Left hindlimb (tissue), 1 donor: ENCODE measurements around the gene USP37.

Experiments used
- DNase-seq: peaks from one replicate; pipeline ENCODE4 v3.0.0-alpha.2; 2018

USP37 gene

DNA sequence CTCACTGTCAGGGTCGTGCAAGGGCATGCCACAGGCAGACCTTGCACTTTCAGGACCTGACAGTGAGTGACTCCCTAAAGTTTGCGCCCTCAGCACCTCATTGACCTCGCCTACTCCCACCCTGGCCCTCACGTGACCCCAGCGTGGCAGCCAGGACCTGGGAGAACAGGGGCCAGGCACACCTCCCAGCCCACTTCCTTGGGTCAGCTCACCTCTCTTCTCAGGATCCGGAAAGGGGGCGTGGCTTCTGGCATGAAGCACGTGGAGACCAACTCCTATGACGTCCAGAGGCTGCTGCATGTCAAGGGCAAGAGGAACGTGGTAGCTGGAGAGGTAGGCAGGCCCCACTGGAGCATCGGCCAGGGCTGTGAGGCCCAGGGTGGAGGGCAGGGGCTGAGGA, 140.4 kb downstream of the USP37 start:
- no peak for DNase-seq

DNA sequence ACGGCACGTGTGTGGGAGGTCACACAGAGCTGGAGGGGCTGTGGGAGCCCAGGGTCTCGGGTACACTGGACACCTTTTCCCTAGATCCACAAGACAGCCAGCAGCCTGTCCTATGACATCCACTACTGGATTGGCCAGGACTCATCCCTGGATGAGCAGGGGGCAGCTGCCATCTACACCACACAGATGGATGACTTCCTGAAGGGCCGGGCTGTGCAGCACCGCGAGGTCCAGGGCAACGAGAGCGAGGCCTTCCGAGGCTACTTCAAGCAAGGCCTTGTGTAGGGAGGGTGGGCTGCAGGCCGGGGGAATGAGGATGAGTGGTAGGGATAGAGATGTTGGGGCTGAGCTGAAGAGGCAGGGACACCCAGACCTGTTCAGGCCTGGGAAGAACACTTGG, 142.6 kb downstream of the USP37 start:
- no peak for DNase-seq

DNA sequence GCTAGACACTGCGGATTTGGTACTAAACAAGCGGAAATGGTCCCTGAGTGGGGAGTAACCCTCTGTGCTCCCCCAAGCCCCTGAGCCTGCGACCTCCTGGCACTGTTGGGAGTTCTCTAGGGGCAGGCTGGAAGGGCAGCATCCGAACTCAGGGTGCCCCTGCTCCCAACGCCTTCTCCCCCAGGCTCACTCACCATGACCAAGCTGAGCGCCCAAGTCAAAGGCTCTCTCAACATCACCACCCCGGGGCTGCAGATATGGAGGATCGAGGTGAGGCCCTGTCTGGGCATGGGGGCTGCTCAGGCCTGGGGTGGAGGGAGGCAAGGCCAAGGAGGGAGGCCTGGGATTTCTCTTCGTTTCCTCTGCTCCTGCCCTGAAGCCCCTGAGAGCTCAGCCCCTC, 144.6 kb downstream of the USP37 start:
- DNase-seq, result peak; percentile 25

DNA sequence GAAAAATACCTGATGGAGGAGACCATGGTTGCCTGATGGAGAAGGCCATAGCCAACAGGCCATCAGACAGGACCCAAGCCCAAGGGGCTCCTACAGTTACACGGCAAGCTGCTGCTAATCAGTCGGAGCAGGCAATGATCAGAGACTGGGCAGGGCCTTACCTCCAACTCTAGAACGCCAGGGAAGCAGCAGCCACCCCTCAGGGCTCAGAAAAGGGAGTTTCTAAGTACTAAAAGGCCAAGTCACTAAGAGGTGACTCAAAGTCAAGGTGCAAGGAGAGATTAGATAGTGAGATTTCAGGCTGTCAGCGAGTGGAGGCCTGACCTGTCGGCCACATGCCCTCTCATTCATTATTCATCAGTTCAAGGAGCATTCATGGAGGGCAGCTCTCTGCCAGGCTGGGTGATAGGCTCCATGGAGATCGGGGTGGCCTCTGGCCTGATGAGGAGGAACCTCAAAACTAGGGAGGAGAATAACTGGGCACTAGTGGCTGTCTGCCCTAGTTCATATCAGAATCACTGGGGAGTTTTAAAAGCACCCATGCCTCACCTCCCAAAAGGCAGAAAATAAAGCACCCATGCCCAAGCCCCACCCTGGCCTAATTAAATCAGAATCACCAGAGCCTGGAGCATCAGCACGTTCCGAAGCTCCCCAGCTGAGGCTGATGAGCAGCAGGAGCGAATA, 145.6 kb downstream of the USP37 start:
- DNase-seq, result peak; percentile 20

DNA sequence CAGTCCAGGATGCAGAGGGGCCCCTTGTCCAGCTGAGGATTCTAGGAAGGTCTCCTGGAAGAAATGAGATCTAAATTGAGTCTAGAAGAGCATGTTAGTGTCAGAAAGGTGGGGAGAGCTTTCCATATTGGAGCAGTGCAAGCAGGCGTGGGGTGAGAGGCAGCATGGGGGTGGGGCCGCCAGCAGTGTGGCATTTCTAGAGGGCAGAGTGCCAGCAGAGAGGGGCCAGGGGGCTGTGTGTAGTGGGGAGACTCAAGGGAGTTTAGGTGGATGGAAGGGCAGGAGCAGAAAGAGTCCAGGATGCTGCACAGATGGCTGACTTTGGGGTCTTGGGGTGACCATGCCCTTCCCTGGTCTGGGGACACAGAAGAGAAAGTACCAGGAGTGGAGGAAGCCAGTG, 147.1 kb downstream of the USP37 start:
- DNase-seq, result peak; percentile 19

DNA sequence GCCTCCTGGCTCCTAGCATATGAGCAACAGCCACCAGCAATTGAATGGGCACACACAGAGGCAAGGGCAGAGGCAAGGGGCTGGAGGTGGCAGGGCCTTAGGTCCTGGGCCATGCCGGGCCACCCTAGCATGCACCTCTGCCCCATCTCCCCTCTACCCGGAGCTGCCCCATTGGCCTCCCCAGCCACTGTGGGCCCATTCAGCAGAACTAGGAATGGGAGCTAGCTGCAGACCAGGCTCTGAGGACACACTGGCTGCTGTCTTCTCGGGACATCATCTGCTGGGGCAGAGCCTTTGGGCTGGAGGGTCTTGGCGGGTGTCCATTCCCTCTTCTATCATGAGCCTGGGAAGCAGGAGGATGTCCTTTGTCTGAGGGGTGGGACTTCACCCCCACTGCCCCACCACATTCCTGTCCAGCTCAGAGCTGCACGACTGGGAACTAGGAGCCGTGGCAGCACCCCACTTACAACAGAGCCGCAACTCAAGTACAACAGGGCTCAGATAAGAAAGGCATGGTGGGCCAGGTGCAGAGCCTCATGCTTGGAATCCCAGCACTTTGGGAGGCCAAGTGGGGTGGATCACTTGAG, 148.4 kb downstream of the USP37 start:
- DNase-seq, result no peak

DNA sequence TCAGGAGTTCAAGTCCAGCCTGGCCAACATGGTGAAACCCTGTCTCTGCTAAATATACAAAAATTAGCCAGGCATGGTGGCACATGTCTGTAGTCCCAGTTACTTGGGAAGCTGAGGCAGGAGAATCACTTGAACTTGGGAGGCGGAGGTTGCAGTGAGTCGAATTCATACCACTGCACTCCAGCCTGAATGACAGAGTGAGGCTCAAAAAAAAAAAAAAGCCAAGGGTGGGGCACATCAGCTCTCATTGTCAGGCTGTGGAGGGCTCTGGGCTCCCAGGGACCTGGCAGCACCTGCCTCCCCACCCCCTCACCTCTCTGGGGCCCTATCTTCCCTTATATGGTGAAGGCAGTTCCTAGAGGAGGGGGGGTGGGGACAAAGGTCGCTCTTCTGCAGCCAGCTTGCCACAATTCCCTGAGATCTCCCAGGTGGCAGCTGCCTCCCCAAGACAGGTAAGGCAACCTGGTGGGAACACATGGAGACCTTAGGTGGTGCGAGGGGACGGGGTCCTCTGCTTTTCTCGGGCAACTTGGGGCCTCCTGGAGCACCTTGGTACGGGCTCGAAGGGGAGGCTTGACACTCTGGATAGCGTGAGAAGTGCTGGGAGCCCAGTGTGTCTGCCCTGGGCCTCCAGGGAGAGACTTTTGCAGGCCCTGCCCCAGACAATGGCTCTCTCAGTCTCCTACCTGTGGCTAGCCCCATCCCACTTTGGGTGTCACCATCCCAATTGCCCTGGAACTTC, 149.3 kb downstream of the USP37 start, which contains the start of gene VIL1:
Gene VIL1, plus strand, starts transcription at position 407 of the 742 bp plus-strand sequence. CDS start 4,656 bp downstream, outside the sequence.
- no peak for DNase-seq

DNA sequence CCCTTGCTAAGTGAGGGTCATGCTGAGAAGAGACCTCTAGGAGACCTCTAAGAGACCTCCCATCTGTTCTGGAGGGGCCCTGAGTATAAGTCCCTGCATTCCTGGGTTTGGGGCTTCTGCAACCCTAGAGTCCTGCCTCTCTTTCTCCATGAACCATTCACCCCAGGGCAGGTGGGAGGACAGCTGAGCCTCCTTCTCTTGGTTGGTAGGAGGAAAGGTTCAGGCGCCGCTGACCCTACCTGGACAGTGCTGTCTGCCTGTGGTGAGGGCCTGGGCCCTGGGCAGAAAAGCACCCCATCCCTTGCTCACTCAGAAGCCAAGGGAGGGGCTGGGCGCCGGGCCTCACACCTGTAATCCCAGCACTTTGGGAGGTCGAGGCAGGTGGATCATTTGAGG, 149.8 kb downstream of the USP37 start:
- DNase-seq, result no peak

DNA sequence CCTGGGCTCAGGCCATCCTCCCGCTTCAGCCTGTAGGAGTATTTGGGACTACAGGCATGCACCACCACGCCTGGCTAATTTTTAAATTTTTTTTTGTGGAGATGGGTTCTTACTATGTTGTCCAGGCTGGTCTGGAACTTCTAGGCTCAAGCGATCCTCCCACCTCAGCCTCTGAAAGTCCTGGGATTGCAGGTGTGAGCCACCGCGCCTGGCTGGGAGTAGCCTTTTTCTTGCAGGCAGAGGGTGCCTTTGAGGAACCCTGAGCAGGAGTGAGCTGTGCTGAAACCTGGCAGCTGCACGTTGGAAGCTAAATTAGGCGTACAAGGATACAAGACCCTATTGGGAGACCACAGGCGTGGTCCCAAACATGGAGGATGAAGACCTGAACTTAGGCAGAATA, 160.4 kb downstream of the USP37 start:
- no peak for DNase-seq

DNA sequence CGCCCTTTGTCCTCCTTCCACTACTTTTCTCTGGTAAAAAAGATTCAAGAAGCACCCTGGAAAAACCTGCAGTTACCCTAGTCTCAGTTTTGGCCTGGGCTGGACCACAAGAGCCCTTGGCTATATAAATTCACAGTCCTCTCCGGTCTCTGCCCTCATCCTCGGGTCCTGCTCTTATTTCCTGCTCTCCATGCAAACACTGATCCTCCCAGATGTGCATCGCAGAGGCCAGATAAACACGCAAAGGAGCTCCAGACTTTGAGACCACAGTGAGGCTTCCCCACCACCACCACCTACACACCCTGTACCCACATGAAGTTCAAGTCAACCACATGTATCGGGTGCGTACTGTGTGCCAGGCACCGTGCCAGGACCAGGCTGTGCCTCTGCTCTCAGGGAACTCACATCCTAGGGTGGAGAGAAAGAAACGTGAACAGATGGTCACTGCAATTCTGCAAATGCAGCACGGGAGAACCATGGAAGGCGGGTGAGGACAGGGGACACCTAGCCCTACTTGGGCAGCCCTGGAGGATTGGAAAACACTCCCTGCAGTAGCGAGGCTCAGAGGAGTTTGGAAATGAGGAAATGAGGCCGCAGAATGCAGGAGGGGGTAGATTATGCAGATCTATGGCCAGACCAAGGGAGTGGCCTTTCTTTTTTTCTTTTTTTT, 161.1 kb downstream of the USP37 start:
- peak; percentile 80 for DNase-seq

DNA sequence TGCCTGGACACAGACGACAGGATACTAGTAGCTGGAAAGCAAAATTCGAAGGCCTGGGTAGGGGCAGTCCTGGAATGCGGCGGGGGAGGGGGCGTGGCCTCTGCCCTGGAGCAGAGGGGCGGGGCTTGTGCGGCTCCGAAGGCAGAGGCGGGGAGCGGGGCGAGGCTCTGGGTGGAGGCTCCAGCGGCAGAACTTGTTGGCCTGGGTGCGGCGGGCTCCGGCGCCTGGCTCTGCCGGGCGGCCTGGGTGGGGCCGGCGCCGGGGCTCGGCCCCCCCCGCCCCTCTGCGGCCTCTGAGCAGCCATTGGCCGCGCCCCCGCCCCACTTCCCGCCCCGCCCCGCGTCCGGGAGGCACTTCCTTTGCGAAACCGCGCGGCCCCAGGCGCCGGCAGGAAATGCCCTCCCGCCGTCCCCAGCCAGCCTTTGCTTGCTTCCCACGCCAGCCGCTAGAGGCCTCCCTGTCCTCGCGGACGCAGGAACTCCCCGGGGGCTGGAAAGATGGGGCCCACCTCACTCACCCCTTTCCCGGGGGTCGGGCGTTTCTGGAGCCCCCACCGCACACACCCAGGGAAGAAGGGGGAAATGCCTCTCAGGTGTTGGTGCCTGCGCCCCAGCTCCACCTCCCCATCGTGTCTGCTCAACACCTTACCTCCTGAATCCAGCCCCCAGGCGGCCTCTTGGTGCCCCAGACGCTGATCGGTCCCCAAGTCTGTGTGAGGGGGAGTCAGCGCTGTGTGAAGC, 161.8 kb downstream of the USP37 start:
- DNase-seq, result peak; percentile 98

DNA sequence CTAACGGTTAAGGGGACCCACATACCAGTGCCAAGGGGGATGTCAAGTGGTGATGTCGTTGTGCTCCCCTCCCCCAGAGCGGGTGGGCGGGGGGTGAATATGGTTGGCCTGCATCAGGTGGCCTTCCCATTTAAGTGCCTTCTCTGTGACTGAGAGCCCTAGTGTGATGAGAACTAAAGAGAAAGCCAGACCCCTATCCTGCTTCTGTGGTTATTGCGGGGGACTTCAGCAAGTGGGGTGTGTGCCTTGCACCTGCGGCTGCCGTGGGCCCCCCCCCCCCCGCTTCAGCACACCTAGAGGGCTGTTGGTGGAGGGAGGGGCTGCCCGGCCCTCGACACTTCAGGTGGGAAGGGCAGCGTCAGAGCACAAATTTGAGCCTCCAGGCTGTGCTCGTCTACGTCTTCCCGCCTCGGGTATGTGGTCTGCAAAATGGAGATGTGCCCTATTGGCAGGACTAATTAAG, 162.4 kb downstream of the USP37 start:
- no peak for DNase-seq

DNA sequence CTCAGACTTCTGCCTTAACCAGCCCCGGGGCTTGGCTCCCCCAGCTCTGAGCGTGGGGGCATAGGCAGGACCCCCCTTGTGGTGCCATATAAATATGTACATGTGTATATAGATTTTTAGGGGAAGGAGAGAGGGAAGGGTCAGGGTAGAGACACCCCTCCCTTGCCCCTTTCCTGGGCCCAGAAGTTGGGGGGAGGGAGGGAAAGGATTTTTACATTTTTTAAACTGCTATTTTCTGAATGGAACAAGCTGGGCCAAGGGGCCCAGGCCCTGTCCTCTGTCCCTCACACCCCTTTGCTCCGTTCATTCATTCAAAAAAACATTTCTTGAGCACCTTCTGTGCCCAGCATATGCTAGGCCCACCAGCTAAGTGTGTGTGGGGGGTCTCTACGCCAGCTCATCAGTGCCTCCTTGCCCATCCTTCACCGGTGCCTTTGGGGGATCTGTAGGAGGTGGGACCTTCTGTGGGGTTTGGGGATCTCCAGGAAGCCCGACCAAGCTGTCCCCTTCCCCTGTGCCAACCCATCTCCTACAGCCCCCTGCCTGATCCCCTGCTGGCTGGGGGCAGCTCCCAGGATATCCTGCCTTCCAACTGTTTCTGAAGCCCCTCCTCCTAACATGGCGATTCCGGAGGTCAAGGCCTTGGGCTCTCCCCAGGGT, 162.9 kb downstream of the USP37 start:
- DNase-seq, result peak; percentile 43

DNA sequence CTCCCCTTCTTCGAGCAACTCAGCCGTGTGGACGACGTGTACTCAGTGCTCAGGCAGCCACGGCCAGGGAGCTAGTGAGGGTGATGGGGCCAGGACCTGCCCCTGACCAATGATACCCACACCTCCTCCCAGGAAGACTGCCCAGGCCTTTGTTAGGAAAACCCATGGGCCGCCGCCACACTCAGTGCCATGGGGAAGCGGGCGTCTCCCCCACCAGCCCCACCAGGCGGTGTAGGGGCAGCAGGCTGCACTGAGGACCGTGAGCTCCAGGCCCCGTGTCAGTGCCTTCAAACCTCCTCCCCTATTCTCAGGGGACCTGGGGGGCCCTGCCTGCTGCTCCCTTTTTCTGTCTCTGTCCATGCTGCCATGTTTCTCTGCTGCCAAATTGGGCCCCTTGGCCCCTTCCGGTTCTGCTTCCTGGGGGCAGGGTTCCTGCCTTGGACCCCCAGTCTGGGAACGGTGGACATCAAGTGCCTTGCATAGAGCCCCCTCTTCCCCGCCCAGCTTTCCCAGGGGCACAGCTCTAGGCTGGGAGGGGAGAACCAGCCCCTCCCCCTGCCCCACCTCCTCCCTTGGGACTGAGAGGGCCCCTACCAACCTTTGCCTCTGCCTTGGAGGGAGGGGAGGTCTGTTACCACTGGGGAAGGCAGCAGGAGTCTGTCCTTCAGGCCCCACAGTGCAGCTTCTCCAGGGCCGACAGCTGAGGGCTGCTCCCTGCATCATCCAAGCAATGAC, 163.6 kb downstream of the USP37 start:
- DNase-seq, result peak; percentile 64

DNA sequence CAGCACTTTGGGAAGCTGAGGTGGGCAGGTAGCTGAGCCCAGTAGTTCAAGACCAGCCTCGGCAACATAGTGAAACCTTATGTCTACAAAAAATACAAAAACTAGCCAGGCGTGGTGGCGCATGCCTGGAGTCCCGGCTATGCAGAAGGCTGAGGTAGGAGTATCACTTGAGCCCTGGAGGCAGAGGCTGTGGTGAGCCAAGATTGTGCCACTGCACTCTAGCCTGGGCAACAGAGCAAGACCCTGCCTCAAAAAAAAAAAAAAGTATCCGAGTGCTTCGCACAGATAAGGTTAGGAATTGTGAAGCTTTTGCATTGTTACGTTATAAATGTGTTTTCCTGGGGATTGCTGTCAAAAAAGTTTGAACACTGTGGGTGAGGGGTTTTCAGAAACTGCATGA, 164.3 kb downstream of the USP37 start:
- DNase-seq, result no peak

DNA sequence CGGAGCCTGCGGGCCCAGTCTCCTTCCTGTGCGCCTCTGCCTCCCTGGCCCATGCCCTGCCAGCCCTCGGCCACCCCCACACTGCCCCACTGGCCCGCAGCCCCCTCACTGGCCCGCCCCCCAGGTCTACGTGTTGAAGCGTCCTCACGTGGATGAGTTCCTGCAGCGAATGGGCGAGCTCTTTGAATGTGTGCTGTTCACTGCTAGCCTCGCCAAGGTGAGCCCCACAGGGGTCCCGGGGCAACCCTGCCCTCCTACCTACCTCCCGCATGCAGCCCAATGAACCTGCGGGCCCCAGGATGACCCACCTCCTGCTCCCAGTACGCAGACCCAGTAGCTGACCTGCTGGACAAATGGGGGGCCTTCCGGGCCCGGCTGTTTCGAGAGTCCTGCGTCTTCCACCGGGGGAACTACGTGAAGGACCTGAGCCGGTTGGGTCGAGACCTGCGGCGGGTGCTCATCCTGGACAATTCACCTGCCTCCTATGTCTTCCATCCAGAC, 165.2 kb downstream of the USP37 start:
- no peak for DNase-seq

DNA sequence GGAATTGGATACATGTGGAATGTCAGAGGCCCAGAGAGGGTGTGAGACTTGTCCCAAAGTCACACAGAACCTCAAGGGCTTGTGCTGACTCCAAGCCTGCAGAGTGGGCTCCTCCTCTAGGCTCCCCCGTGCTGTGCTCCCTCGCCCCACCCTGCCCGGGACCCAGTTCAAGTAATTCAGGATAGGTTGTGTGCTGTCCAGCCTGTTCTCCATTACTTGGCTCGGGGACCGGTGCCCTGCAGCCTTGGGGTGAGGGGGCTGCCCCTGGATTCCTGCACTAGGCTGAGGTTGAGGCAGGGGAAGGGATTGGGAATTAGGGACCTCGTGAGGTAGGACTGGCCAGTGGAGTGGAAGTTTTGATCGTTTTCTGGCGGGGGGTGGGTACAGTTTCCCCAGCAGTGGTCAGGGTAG, 165.7 kb downstream of the USP37 start:
- DNase-seq, result no peak

DNA sequence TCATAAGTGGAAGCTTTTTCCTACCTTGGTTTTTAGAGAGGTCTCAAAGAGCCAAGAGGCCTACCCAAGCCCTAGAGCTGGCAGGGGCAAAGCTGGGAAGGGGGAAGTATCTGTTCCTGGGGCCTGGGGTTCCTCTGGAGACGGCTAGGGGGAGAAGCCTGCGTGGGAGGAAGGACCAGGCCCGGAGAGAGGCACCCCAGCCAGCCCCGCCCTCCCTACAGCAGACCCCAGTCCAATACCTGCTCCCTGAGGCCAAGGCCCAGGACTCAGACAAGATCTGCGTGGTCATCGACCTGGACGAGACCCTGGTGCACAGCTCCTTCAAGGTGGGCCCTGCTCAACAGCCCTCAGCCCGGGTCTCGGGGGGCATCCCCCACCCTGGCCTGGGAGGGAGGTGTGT, 166.3 kb downstream of the USP37 start:
- no peak for DNase-seq

DNA sequence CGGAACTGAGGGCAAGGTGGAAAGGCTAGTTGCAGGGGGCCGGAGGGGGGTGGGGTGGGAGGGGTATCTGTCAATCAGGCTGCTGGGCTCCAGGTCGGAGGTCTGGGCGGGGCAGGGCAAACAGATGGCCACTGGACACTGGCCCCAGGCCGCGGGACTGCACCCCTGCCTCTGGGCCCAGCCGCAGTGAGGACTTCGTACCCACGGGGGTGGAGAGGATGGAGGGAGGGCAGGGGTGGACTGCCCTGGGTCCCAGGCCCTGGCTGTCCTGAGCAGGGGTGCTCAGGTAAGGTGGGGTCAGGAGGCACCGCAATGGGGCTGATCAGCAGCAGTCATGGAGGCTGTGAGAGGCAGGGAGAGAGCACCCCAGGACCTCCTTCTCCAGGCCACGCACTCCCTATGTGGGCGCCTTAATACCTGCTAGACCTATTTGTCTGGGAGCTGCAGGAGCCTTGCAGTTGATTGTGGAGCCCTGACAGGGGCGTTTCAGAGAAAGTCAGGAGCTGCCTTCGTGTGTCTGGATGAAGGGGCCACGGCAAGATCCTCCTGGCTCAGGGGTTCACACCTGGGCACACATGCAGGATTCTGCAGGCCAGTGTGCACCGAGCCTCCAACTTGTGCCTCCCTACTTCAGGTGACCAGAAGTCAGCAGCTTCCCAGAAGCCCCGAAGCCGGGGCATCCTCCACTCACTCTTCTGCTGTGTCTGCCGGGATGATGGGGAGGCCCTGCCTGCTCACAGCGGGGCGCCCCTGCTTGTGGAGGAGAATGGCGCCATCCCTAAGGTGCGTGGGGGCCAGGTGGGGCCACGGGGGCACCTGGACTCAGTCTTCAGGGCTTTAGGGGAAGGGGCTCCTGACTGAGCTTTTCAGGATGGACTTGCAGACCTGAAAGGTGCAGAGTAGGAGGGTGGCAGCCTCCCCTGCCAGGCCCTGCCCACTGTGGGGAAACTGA, 166.9 kb downstream of the USP37 start:
- DNase-seq, result peak; percentile 59
